Erythroblast (primary cell): ENCODE measurements around the gene HMGXB3.

ENCODE experiments used
- GATA1 ChIP-seq: IDR thresholded peaks from 2 replicates; pipeline ENCODE4 v1.6.1; 2011; ENCODE audit warnings: low read depth, mild to moderate bottlenecking, control low read depth, low read length, moderate library complexity
- POLR2A ChIP-seq: IDR thresholded peaks from 2 replicates; pipeline ENCODE4 v1.6.1; 2011; ENCODE audit warnings: mild to moderate bottlenecking, low read length

DNA sequence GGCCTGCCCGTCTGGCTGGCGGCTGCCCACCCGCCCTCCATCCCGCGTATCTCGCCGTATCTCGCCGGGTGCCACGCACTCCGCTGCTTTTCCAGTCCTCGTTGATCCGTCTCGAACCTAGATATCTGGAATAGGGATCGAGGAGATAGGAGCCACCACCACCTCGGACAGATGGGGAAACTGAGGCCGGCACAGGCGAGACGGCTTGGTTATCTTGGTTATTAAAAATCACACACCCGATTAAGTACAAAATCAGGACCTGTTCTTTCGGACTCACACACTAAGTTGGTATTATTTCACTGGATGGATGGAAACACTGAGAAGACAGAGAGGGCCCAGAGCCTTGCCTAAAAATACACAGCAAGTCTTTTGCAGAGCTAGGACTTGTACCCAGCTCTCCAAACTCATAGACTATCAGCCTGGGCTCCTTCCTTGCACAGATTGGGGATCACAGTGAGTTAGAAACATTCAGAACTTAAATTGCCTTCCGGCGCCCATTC lies 39.3 kb upstream of the HMGXB3 start:
- TF ChIP-seq POLR2A (no peak), GATA1 (no peak)
